Astrocyte (in vitro differentiated cells and primary cell): ENCODE measurements around the gene PTPRN2.

Source experiments
- CTCF ChIP-seq: IDR thresholded peaks from 2 replicates; pipeline ENCODE4 v1.5.1; 2011; ENCODE audit warnings: low read depth, mild to moderate bottlenecking, inconsistent platforms, low read length, moderate library complexity; ENCODE audit not compliant: insufficient read depth
- EZH2 ChIP-seq: IDR thresholded peaks from 2 replicates; pipeline ENCODE4 v1.6.1; 2012; ENCODE audit warnings: mild to moderate bottlenecking, low read length, inconsistent platforms; ENCODE audit not compliant: insufficient read depth

DNA sequence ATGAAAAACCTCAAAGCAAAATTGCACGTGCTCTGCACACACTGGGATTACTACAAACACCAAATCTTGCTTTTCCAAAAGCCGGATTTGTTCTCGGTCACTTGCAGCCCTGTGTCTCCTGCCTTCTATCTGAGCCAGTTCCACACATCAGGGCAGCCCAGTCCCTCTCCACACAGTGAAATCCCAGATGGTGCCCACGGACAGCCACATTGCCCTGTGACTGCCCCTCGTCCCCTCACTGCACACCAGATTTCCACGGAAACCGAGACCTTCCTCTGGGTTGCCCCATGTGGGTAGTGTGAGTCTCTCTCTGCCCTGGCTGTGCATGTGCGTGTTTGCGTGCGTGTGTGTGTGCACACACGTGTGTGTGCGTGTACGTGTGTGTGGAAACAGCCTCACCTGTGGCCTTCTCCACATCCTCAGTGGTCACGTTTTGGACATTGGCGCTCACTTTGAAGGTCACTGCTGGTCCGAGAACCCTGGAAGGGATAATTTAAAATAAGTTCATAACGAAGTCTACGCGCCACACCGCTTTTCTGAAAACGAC lies 506.7 kb downstream of the PTPRN2 start:
- TF ChIP-seq CTCF (no peak), EZH2 (no peak)
